ENCODE measurements around the gene FHAD1. TPM values are rescaled to one million over a fixed set of nuclear protein-coding genes. Genes with fewer than 3 reads are reported as not detected.

The FHAD1 gene
- total RNA-seq, 1 donor from 2014 or later: not detected

- TF ChIP-seq, protein P1, sequence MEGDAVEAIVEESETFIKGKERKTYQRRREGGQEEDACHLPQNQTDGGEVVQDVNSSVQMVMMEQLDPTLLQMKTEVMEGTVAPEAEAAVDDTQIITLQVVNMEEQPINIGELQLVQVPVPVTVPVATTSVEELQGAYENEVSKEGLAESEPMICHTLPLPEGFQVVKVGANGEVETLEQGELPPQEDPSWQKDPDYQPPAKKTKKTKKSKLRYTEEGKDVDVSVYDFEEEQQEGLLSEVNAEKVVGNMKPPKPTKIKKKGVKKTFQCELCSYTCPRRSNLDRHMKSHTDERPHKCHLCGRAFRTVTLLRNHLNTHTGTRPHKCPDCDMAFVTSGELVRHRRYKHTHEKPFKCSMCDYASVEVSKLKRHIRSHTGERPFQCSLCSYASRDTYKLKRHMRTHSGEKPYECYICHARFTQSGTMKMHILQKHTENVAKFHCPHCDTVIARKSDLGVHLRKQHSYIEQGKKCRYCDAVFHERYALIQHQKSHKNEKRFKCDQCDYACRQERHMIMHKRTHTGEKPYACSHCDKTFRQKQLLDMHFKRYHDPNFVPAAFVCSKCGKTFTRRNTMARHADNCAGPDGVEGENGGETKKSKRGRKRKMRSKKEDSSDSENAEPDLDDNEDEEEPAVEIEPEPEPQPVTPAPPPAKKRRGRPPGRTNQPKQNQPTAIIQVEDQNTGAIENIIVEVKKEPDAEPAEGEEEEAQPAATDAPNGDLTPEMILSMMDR (IDR thresholded peaks at IDR 0.05; ENCODE audit: insufficient read depth, low read length, severe bottlenecking): no peak
- Histone ChIP-seq H3K27me3 (ENCODE audit: control insufficient read depth, insufficient read depth, low read length) (no peaks in the 10 kb centered on the region), H3K36me3 (ENCODE audit: control insufficient read depth, insufficient read depth, low read length) (no peaks in the 10 kb centered on the region), H3K4me3 (ENCODE audit: low read depth, low read length) (no peak overlapping the region)
- FAIRE-seq: no peak
- no peak for DNase-seq (ENCODE audit: low read depth)
Measured at GRCh38 chr1:15355968-15356625, 109.1 kb downstream of the FHAD1 start.

DNA sequence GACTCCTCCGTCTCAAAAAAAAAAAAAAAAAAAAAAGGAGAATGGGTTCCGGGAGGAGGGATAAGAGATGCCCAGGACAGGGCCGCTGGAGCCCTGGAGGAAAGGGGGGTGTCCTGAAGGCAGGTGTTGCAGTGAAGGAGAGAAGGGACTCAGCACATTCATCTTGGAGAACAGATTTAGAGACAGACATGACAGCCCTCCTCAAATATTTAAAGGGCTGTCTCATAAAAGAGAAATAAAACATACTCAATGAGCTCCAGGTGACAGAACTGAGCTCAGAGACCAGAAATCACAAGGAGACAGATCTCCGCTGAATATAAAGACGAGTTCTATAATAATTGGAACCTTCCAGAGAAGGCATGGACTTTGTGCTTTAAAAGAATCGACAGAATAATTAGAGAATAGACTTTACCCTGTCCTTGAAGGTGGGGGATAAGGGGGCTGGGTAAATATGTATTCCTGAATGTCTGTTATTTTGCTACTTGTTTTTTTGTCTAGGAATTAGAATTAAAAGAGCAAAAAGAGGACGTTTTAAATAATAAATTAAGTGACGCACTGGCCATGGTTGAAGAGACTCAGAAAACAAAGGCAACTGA, 110.7 kb downstream of the FHAD1 start:
- Histone ChIP-seq H3K27me3 (ENCODE audit: control insufficient read depth, insufficient read depth, low read length) (no peaks in the 10 kb centered on the region), H3K36me3 (ENCODE audit: control insufficient read depth, insufficient read depth, low read length) (no peaks in the 10 kb centered on the region), H3K4me3 (ENCODE audit: low read depth, low read length) (no peak overlapping the region)
- DNase-seq (ENCODE audit: low read depth) (no peak), FAIRE-seq (no peak)
- TF ChIP-seq, protein P1 (IDR thresholded peaks at IDR 0.05; ENCODE audit: insufficient read depth, low read length, severe bottlenecking): no peak

- TF ChIP-seq, protein P1 (IDR thresholded peaks at IDR 0.05; ENCODE audit: insufficient read depth, low read length, severe bottlenecking): no peak
- no peak for DNase-seq (ENCODE audit: low read depth)
- Histone ChIP-seq H3K4me3 (ENCODE audit: low read depth, low read length) (no peak overlapping the region), H3K27me3 (ENCODE audit: control insufficient read depth, insufficient read depth, low read length) (no peaks in the 10 kb centered on the region), H3K36me3 (ENCODE audit: control insufficient read depth, insufficient read depth, low read length) (no peaks in the 10 kb centered on the region)
- FAIRE-seq: no peak
Measured at GRCh38 chr1:15358565-15359133, 111.6 kb downstream of the FHAD1 start.

GRCh38 chr1:15360700-15361099, 113.7 kb downstream of the FHAD1 start:
- no peak overlapping the region for H3K4me3 ChIP-seq (ENCODE audit: low read depth, low read length)
- TF ChIP-seq, protein P1 (IDR thresholded peaks at IDR 0.05; ENCODE audit: insufficient read depth, low read length, severe bottlenecking): no peak
- DNase-seq (ENCODE audit: low read depth) (no peak), FAIRE-seq (no peak)
- no peaks in the 10 kb centered on the region for H3K27me3 ChIP-seq (ENCODE audit: control insufficient read depth, insufficient read depth, low read length)
- H3K36me3 ChIP-seq (ENCODE audit: control insufficient read depth, insufficient read depth, low read length): no peaks in the 10 kb centered on the region

GRCh38 chr1:15362096-15362736, 115.2 kb downstream of the FHAD1 start:
- FAIRE-seq (no peak), DNase-seq (ENCODE audit: low read depth) (no peak)
- H3K4me3 ChIP-seq (ENCODE audit: low read depth, low read length): no peak overlapping the region
- TF ChIP-seq, protein P1 (IDR thresholded peaks at IDR 0.05; ENCODE audit: insufficient read depth, low read length, severe bottlenecking): no peak
- H3K36me3 ChIP-seq (ENCODE audit: control insufficient read depth, insufficient read depth, low read length): no peaks in the 10 kb centered on the region
- no peaks in the 10 kb centered on the region for H3K27me3 ChIP-seq (ENCODE audit: control insufficient read depth, insufficient read depth, low read length)

Measured in bronchial epithelial cell (primary cell).